OCI-LY7 (cell line): ENCODE data around the gene RBBP6.

Experiments
- EZH2phosphoT487 ChIP-seq: fragments of 200-600 bp; sonication (generic); IDR thresholded peaks from 2 replicates; pipeline ENCODE4 v1.6.1; 2018; ENCODE audit warnings: low read depth, borderline replicate concordance, mild to moderate bottlenecking, mixed run types, antibody characterized with exemption, low read length, moderate library complexity, mixed read lengths
- TF ChIP-seq, protein P1 (sequence below): fragments of 200-600 bp; sonication (generic); conservative IDR thresholded peaks from 2 replicates; pipeline ENCODE4 v1.5.1; 2014; ENCODE audit warnings: mild to moderate bottlenecking, antibody characterized with exemption, low read length, moderate library complexity, mixed read lengths

- TF ChIP-seq, protein P1, sequence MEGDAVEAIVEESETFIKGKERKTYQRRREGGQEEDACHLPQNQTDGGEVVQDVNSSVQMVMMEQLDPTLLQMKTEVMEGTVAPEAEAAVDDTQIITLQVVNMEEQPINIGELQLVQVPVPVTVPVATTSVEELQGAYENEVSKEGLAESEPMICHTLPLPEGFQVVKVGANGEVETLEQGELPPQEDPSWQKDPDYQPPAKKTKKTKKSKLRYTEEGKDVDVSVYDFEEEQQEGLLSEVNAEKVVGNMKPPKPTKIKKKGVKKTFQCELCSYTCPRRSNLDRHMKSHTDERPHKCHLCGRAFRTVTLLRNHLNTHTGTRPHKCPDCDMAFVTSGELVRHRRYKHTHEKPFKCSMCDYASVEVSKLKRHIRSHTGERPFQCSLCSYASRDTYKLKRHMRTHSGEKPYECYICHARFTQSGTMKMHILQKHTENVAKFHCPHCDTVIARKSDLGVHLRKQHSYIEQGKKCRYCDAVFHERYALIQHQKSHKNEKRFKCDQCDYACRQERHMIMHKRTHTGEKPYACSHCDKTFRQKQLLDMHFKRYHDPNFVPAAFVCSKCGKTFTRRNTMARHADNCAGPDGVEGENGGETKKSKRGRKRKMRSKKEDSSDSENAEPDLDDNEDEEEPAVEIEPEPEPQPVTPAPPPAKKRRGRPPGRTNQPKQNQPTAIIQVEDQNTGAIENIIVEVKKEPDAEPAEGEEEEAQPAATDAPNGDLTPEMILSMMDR: no peak
- TF ChIP-seq EZH2phosphoT487: no peak
Observed at GRCh38 chr16:24536671-24537070, 2.7 kb upstream of the RBBP6 start.
